MM.1S (cell line): ENCODE data around the gene DYNLT2.

Source experiments
- CTCF ChIP-seq: fragments of 300-600 bp; sonication (generic); IDR thresholded peaks from 2 replicates; pipeline ENCODE4 v1.5.1; 2016; ENCODE audit warnings: antibody characterized with exemption, low read length, mixed read lengths
- EZH2phosphoT487 ChIP-seq: fragments of 300-600 bp; sonication (generic); IDR thresholded peaks from 2 replicates; pipeline ENCODE4 v1.6.1; 2018; ENCODE audit warnings: antibody characterized with exemption, low read length

- TF ChIP-seq CTCF (no peak), EZH2phosphoT487 (no peak)
Observed at GRCh38 chr6:169692516-169692915, 58.9 kb downstream of the DYNLT2 start.
